ENCODE measurements around the gene MYO1F.
"Not testable (repeated sequence)": the region's sequence is repeated elsewhere in the genome, so short reads cannot be mapped to it uniquely, and the experiment has no call there.

MYO1F gene

GRCh38 chr19:8577247-8577646, at the start of gene MYO1F:
Gene MYO1F, minus strand, starts transcription at chr19:8577442. Its CDS starts 133 bp downstream, at chr19:8577309.
- no peak for DNase-seq

- no peak for DNase-seq
Measured at GRCh38 chr19:8626842-8627241, 49.6 kb upstream of the MYO1F start.

DNA sequence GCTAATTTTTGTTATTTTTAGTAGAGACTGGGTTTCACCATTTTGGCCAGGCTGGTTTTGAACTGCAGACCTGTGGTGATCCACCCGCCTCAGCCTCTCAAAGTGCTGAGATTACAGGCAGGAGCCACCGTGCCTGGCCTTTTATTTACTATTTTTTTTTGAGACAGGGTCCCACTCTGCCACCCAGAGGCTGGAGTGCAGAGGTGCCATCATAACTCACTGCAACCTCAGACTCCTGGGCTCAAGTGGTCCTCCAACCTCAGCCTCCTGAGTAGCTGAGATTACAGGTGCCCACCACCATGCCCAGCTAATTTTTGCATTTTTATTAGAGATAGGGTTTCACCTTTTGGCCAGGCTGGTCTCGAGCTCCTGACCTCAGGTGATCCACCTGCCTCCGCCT, 45.6 kb upstream of the MYO1F start:
- DNase-seq = not testable (repeated sequence)

DNA sequence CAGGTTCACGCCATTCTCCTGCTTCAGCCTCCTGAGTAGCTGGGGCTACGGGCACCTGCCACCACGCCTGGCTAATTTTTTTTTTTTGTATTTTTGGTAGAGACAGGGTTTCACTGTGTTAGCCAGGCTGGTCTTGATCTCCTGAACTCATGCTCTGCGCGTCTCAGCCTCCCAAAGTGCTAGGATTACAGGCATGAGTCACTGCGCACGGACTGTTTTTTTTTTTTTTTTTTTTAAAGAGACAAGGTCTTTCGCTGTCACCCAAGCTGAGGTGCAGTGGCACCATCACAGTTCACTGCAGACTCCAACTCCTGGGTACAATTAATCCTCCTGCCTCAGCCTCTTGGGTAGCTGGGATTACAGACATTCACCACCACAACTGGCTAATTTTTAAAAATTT, 41.5 kb upstream of the MYO1F start:
- DNase-seq = no peak

GRCh38 chr19:8617984-8618383, 40.7 kb upstream of the MYO1F start:
- no peak for DNase-seq

DNA sequence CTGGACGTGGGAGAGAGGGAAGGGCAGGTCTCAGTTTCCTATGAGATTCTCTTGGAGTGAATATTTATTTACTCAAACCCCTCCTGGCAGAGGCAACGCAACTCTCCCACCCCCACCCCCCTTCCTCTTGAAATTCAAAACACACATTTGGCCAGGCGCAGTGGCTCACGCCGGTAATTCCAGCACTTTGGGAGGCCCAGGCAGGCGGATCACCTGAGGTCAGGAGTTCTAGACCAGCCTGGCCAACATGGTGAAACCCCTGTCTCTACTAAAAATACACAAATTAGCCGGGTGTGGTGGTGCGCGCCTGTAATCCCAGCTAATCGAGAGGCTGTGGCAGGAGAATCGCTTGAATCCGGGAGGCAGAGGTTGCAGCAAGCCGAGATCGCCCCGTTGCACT, 40.1 kb upstream of the MYO1F start:
- not testable (repeated sequence) for DNase-seq

- DNase-seq = no peak
Measured at GRCh38 chr19:8616861-8617260, 39.6 kb upstream of the MYO1F start.

DNA sequence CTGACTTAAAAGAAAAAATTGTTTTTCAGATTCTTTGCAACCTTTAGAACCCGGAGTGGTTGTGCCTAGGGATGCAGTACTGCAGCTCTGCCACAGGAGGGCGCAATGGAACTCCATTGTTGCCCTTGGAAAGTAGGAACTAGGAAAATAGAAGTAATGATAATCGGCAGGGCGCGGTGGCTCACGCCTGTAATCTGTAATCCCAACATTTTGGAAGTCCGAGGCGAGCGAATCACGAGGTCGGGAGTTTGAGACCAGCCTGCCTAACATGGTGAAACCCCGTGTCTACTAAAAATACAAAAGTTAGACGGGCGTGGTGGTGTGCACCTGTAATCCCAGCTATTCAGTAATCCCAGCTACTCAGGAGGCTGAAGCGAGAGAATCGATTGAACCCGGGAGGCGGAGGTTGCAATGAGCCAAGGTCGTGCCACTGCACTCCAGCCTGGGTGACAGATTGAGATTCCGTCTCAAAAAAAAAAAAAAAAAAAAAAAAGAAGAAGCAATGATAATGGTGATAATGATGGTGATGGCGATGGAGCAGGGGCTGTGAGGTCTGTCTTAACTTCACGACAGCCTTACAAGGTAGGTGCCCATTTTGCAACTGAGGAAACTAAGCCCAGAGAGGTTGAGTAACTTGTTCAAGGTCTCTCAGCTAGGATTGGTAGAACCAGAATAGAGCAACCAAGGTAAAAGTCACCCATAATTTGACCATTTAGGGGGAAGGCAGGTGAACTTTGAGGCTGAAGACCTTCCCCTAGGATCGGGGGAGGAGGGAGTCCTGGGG, 38.8 kb upstream of the MYO1F start:
- DNase-seq = peak; percentile 41 to 49

DNA sequence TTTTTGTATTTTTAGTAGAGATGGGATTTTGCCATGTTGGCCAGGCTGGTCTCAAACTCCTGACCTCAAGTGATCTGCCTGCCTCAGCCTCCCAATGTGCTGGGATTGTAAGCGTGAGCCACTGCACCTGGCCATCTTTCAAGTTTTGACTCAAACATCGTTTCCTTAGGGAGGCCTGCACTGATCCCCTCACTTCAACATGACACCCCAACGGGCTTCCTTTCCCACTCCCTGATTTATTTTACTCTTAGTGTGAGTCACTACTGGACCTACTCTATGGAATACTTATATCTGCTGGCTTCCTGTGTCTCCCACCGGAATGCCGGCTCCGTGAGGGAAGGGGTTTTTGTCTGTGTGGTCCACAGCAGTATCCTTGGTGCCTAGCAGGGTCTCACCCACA, 37.8 kb upstream of the MYO1F start:
- DNase-seq = no peak

DNA sequence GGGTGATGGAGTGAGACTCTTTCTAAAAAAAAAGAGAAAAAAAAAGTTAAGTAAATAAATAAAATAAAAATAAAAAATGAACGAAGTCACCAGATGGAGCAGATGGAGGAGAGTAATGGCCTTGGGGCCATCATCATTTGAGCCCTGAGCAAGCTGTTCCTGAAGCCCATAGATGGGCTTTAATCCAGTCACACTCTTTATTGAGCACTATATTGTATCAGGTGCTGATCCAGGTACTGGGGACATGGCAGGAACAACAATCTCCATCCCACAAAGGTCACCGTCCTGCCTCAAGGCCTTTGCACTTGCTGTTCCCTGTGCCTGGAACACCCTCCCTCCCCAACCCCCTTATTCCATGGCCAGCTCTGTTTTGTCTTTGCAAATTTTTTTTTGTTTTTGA, 37.2 kb upstream of the MYO1F start:
- no peak for DNase-seq

DNA sequence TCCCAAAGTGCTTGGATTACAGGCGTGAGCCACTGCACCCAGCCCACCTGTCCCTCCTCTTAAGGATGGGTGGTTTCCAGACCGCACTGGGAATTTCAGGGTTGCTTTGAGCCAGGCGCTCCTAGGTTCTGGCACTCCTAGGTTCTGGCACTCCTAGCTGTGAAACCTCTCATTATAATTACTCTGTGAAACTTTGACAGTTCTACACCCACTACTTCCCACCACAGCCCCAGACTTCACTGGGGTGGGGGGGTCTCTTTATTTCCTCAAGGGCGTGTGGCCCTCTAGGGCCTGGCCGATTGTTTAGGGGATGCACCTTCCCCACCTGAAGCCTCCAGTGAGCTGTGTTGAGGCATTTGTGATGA, 35.5 kb upstream of the MYO1F start:
- DNase-seq = no peak

- DNase-seq = no peak
Measured at GRCh38 chr19:8611877-8612806, 34.9 kb upstream of the MYO1F start.

GRCh38 chr19:8611391-8611876, 34.2 kb upstream of the MYO1F start:
- DNase-seq = no peak

- no peak for DNase-seq
Measured at GRCh38 chr19:8610936-8611300, 33.7 kb upstream of the MYO1F start.

DNA sequence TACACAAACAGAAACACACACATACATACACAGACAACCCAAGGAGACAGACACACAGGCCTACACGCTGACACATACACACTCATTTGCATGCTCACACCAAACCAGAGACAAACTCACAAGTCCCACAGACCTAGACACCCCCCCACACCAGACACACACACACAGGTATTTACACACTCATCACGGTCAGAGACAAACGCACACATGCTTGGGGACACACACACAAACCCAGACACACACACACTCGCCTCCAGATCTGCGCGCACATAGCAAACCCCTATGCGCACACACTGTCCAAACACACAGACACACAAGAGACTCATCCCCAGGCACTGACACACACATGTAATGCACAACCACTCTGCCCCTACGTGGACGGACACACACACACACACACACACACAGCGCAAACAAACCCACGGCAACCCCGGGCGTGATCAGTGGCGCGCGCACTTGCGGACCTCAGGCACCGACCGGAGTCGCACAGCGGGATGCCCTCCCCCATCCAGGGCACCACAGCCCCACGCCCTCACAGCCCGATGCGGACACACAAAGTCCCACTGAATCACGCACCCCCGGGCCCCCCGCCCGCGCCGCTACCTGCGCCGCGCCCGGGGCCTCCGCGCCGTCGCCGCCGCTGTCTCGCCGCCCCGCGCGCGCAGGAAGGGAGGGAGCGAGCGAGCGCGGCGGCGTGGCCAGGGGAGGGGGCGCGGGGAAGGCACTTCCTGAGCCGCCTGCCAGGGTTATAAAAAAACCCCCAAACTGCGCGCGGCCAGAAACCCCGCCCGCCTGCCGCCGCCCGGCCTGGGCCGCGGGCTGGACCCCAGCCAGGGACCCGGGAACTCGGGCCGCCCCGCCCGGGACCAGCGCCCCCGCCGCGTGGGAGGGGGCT, 33.0 kb upstream of the MYO1F start, which contains the start of gene ADAMTS10:
Gene ADAMTS10, minus strand, starts transcription at position 675 of the 895 bp plus-strand sequence. CDS start 5,005 bp downstream, outside the sequence.
- DNase-seq = peak in 1 of 2 experiments; percentile 8

DNA sequence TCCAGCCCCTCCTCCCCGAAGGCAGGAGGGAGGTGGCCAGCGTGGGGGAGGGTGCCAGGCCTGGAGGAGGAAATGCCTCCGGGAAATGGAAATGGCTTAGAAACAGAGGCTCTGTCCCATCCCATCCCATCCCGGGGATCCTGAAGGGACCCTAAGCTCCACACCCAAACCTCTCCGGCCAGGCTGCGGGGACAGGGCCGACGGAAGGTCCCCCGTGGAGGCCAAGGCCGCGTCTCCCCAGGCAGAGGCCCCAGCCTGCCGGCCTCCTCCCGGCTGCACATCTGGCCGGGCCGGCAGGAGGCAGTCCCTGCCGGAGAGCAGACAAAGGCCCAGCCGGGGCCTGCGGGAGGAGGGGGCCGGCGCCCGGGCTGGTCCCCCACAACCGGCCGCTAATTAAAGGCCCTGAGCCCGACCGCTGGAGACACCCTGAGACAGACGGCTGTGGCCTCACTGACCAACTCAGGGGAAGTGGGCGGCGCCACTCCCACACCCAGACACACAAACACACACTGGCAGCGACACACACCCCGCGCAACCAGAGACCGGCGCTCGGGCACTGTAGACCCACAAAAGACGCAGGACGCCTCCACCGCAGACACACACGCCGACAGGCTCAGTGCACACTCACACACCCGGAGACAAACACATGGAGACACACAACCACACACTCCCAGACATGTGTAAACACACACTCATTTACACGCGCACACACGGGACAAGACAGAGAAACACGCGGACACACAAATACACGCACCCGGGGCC, 32.2 kb upstream of the MYO1F start:
- DNase-seq = no peak

- no peak for DNase-seq
Measured at GRCh38 chr19:8608941-8609278, 31.7 kb upstream of the MYO1F start.

- DNase-seq = no peak
Measured at GRCh38 chr19:8607386-8607785, 30.1 kb upstream of the MYO1F start.

DNA sequence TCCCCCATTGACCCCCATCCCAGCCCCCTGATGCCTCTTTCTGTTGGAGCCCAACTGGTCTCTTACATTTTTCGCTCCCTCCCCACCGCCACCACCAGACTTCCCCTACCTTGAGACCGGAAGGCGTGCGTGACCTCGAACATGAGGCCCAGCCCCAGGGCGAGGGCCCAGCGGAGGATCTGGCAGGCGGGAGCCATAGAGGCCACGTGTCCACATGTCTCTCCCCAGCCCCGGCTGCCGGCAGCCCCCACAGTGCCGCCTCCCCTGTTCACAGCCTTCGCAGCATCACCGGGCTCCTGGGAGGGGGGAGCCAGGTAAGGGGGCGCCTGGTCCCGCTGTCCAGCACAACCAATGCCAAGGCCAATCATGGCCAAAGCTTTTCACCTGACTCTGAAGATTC, 28.3 kb upstream of the MYO1F start:
- no peak for DNase-seq

DNA sequence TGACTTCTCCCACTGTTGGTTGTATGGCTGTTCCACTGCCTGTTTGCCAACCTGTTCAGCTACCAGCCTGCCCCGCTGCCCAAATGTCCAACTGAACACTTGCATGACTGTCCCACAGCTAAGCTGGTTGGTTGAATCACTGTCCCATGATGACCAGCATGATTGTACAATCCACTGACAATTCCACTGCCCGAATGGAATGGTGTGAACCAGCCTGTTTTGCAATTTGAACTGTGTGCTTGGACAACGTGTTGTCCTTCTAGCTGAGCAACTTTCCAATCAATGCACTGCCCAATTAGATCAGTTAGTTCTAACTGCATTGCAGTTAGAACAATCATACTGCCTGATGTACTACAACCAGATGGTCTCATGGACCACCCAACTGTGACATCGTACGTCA, 24.6 kb upstream of the MYO1F start:
- DNase-seq = no peak

- no peak for DNase-seq
Measured at GRCh38 chr19:8600816-8601215, 23.6 kb upstream of the MYO1F start.

GRCh38 chr19:8600064-8600463, 22.8 kb upstream of the MYO1F start:
- no peak for DNase-seq
